Chondrocyte (in vitro differentiated cells): ENCODE measurements around the gene ATP7B. TPM values are rescaled to one million over a fixed set of nuclear protein-coding genes. Genes with fewer than 3 reads are reported as not detected.
"Not testable (repeated sequence)": the region's sequence is repeated elsewhere in the genome, so short reads cannot be mapped to it uniquely, and the experiment has no call there.

Experiments used
- DNase-seq: peaks from one replicate; pipeline ENCODE4 v3.0.0; 2021; ENCODE audit warnings: mixed read lengths, low spot score
- H3K27ac Mint-ChIP-seq: one replicate; pipeline ENCODE4 v1.8.0; 2021; ENCODE audit warnings: mild to moderate bottlenecking, moderate library complexity, mixed read lengths; ENCODE audit not compliant: unreplicated experiment
- H3K27me3 Mint-ChIP-seq: 2 replicates; pipeline ENCODE4 v1.8.0; 2021; ENCODE audit warnings: low read depth, mixed read lengths
- H3K36me3 Mint-ChIP-seq: 2 replicates; pipeline ENCODE4 v1.8.0; 2021; ENCODE audit warnings: low read depth, mixed read lengths
- H3K4me1 Mint-ChIP-seq: 2 replicates; pipeline ENCODE4 v1.8.0; 2021; ENCODE audit warnings: low read depth, mild to moderate bottlenecking, mixed read lengths
- H3K4me3 Mint-ChIP-seq: one replicate; pipeline ENCODE4 v1.8.0; 2021; ENCODE audit warnings: mild to moderate bottlenecking, moderate library complexity, mixed read lengths; ENCODE audit not compliant: unreplicated experiment
- H3K9me3 Mint-ChIP-seq: 2 replicates; pipeline ENCODE4 v1.8.0; 2021; ENCODE audit warnings: low read depth, mixed read lengths
- CTCF ChIP-seq: fragments of 200-600 bp; sonication (generic); IDR thresholded peaks from 2 replicates; pipeline ENCODE4 v1.5.0; 2021; ENCODE audit warnings: antibody characterized with exemption, mild to moderate bottlenecking, moderate library complexity
- total RNA-seq: library from RNA; stranded (reverse); gene quantifications from 3 replicates; pipeline ENCODE4 v1.2.1, GENCODE V29; 2021

Gene ATP7B
- total RNA-seq, 1 donor from 2014 or later, result 16.8 TPM

DNA sequence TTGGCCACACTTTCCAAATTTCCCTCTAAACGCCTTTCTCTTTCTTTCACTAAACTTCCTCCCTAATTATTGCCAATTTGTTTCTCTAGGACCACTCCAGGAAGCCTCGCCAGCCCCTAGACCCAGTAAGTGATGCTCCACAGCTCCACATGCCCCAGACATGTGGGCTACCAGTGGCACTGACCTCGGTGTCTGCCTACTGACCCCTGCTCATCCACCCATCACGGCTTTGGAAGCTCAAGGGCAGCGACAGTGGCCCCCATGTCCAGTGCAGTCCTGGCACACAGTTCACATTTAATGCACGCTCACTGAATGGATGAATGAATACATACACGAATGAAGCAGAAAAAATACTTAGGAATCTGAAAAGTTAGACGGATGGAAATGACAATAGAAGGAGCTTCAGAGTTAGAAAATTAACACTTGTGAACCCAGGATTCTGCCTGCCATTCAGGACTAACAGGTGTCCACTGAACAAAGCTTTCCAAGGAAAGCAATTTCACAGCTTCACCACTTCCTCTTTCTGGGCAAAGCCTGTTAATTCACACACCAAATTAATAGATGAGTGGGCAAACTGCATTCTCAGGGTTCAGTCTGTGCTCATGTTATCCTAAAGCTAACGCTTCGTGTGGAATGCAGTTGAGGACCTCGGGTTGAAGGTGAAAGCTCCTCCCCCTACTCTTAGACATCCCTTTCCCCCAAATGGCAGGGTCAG, 98.6 kb downstream of the ATP7B start:
- Mint-ChIP-seq H3K36me3 (peaks cover 4% of the 10 kb centered on the region), H3K4me1 (no peaks in the 10 kb centered on the region), H3K27me3 (no peaks in the 10 kb centered on the region), H3K27ac (no peak overlapping the region), H3K4me3 (no peak overlapping the region), H3K9me3 (no peaks in the 10 kb centered on the region)
- no peak for DNase-seq
- TF ChIP-seq CTCF, result no peak

GRCh38 chr13:51912091-51912490, 99.2 kb downstream of the ATP7B start:
- Mint-ChIP-seq H3K27me3 (no peaks in the 10 kb centered on the region), H3K9me3 (no peaks in the 10 kb centered on the region), H3K36me3 (peaks cover 4% of the 10 kb centered on the region), H3K27ac (no peak overlapping the region), H3K4me1 (peaks cover 5% of the 10 kb centered on the region), H3K4me3 (no peak overlapping the region)
- no peak for DNase-seq
- no peak for TF ChIP-seq CTCF

DNA sequence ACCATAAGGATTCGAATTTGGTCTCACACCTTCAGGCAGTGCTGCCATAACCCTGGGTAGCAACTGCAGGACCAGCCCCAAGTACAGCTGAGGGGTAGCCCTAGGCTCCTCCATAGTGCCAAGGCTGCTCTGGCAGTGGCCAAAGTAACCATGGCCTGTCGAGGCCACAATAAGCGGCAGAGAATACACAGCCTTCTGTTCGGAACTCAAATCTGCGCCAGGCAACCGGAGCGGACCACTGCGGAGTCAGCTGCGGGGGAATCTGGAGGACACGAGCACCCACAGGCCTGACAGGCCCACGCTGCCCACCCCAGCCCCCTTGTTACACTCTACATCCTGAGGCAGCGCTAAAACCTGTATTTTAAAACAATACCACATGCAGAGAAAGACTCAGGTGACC, 100.7 kb downstream of the ATP7B start:
- no peaks in the 10 kb centered on the region for H3K27me3 Mint-ChIP-seq

DNA sequence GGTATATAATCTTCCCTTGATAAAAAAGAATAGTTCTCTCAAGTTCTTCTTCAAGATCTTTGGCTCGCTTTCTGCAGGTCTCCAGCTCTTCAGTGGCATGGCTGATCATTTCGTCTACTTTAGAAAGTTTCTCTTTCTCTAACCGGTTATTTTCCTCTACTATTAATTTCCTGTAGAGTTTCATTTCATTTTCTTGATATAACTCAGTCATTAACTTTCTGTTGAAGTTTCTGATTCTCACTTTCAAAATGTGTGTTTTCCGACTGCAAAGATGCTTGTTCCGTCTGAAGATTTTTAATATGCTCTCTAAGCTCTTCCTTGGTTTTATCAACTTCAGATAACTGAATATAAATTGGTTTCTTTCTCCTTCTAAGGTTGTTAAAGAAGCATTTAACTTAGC, 102.0 kb downstream of the ATP7B start:
- DNase-seq, H3K9me3 Mint-ChIP-seq, H3K27me3 Mint-ChIP-seq, H3K4me3 Mint-ChIP-seq, H3K27ac Mint-ChIP-seq, H3K36me3 Mint-ChIP-seq: not testable (repeated sequence)
- H3K4me1 Mint-ChIP-seq, result peaks cover 17% of the 10 kb centered on the region

More for the DNA sequence above, 100.7 kb downstream of the ATP7B start:
- TF ChIP-seq CTCF, result no peak
- no peak overlapping the region for H3K27ac Mint-ChIP-seq
- peaks cover 17% of the 10 kb centered on the region for H3K4me1 Mint-ChIP-seq
- H3K36me3 Mint-ChIP-seq, result peaks cover 2% of the 10 kb centered on the region
- no peak for DNase-seq
- no peaks in the 10 kb centered on the region for H3K9me3 Mint-ChIP-seq
- H3K4me3 Mint-ChIP-seq, result no peak overlapping the region

DNA sequence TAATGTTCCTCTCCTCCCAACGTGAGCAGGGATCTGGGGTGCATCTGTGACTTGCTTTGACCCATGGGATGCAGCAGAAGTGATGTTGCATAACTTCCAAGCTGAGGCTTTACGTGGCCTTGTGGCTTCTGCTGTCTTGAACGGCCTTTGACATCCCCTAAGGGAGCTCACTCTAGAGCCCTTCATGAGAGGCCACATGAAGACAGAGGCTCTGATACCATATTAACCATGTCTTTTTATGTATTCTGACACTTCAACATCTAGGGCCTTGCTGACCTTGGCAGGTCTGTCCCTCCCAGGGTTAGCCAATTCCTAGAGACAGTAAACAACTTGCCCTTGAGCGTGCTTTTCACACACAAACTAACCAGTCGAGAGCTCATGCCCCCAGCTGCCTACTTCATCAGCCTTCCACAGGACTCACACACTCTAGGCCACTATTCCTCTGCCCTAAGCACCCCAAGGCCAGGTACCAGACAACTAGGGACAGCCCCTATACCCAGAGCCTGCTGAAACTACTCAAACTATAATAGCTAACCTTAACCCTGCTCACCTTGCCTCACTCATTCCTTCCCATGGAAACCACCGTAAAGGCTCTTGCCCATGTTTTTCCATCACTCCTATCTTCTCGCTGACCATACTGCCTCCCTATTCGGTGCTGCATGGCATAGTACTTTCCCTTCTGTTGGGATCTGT, 104.1 kb downstream of the ATP7B start:
- no peak overlapping the region for H3K4me3 Mint-ChIP-seq
- TF ChIP-seq CTCF, result no peak
- peaks cover 2% of the 10 kb centered on the region for H3K36me3 Mint-ChIP-seq
- no peaks in the 10 kb centered on the region for H3K9me3 Mint-ChIP-seq
- H3K4me1 Mint-ChIP-seq, result peaks cover 17% of the 10 kb centered on the region
- DNase-seq, result no peak
- no peak overlapping the region for H3K27ac Mint-ChIP-seq
- no peaks in the 10 kb centered on the region for H3K27me3 Mint-ChIP-seq
